IMR-90 (cell line): ENCODE data around the gene CIRBP.

ENCODE experiments used
- CTCF ChIP-seq: conservative IDR thresholded peaks from 2 replicates; pipeline ENCODE4 v1.5.1; 2012; ENCODE audit warnings: mild to moderate bottlenecking, low read depth, low read length, improper control_type of control experiment
- MAFK ChIP-seq: IDR thresholded peaks from 2 replicates; pipeline ENCODE4 v1.6.1; 2012; ENCODE audit warnings: low read depth, low read length, improper control_type of control experiment
- MAZ ChIP-seq: IDR thresholded peaks from 2 replicates; pipeline ENCODE4 v1.6.1; 2012; ENCODE audit warnings: low read depth, mild to moderate bottlenecking, low read length, improper control_type of control experiment, moderate library complexity, borderline replicate concordance
- POLR2A ChIP-seq: IDR thresholded peaks from 2 replicates; pipeline ENCODE4 v1.6.1; 2012; ENCODE audit warnings: mild to moderate bottlenecking, low read depth, low read length
- RFX5 ChIP-seq: IDR thresholded peaks from 2 replicates; pipeline ENCODE4 v1.8.0; 2012; ENCODE audit warnings: low read depth, mild to moderate bottlenecking, low read length, moderate library complexity

GRCh38 chr19:1289686-1290025, 20.5 kb downstream of the CIRBP start:
- TF ChIP-seq CTCF, result no peak
- TF ChIP-seq RFX5, result no peak
- TF ChIP-seq MAZ, result no peak
- no peak for TF ChIP-seq POLR2A
- no peak for TF ChIP-seq MAFK
